ENCODE results near the gene FITM2.
"Not testable (repeated sequence)": the region's sequence is repeated elsewhere in the genome, so short reads cannot be mapped to it uniquely, and the experiment has no call there.

FITM2 gene

DNA sequence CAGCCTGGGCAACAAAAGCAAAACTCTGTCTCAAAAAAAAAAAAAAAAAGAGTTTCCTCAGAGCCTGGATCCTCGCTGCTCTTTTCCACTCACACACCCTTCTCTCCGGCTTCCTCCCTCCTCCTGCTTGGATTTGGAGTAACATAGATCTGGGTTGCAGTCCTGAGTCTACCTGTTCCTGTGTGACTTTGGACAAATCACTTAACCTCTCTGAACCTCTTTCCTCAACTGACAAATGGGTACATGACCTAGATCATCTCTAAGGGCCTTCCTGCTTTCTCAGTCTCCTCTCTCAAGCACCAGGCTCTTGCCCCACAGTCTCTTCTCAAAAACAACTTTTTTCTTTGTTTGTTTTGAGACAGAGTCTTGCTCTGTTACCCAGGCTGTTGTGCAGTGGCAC is 20.2 kb upstream of the FITM2 start:
- DNase-seq (ENCODE audit: low read depth in 2 of 2) = no peak

- no peak for DNase-seq (ENCODE audit: low read depth in 2 of 2)
Measured at GRCh38 chr20:44328428-44328827, 17.4 kb upstream of the FITM2 start.

DNA sequence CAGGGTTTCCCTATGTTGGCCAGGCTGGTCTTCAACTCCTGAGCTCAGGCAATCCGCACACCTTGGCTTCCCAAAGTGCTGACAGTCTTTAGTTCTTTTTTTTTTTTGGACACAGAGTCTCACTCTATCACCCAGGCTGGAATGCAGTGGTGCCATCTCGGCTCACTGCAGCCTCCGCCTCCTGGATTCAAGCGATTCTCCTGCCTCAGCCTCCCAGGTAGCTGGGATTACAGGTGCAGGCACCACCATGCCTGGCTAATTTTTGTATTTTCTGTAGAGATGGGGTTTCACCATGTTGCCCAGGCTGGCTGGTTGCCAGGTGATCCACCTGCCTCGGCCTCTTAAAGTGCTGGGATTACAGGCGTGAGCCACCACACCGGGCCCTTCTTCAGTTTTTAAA is 16.7 kb upstream of the FITM2 start:
- DNase-seq (ENCODE audit: low read depth in 2 of 2) = not testable (repeated sequence)

- peak; percentile 22 to 34 for DNase-seq (ENCODE audit: low read depth in 2 of 2)
Measured at GRCh38 chr20:44326391-44327159, 15.6 kb upstream of the FITM2 start.

DNA sequence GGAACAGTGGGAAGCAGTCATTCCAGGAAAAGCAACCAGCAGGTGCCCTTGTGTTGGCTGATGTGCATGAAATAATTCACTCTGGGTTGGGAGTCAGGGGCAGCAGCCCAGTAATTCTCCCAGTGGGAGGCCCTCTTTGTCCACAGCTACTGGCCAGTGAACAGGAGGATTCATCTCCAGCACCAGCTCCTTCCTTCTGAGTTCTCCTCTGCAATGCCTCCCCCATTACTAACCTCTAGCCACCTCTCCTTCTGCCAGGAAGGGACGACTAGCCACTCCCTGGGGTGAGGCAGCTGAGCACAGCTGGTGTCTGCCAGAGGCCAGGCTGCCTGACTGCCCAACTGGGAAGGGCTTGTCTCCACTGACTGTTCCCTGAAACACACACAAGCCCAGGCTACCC is 13.3 kb upstream of the FITM2 start:
- DNase-seq (ENCODE audit: low read depth in 2 of 2) = no peak

DNA sequence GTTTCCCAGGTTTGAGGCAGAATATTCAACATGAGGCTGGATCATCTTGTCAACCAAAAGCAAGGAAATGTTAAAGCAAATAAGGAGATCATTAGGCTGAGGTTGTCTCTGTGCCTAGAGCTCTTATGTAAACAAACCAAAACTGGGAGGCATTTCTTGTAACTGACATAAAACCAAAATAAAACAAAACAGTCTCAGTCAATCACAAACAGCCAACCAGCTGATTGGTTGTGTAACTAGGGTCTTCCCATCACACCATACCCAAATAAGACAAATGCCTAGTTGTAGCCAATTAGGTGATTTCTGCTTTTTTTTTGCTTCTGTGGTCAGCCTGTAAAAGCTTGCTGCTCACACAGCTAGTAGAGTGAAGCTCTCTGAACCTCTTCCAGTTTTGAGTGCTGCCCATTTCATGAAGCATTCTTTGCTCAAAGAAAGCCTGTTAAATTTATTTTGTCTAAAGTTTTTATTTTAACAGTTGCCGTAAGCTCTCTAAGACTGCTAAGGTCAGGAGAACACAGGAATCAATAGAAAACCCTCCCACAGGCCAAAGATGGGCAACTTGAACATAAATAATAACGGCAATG is 8.9 kb upstream of the FITM2 start:
- DNase-seq (ENCODE audit: low read depth in 2 of 2) = no peak

- DNase-seq (ENCODE audit: low read depth in 2 of 2) = no peak
Measured at GRCh38 chr20:44314870-44315269, 3.9 kb upstream of the FITM2 start.

DNA sequence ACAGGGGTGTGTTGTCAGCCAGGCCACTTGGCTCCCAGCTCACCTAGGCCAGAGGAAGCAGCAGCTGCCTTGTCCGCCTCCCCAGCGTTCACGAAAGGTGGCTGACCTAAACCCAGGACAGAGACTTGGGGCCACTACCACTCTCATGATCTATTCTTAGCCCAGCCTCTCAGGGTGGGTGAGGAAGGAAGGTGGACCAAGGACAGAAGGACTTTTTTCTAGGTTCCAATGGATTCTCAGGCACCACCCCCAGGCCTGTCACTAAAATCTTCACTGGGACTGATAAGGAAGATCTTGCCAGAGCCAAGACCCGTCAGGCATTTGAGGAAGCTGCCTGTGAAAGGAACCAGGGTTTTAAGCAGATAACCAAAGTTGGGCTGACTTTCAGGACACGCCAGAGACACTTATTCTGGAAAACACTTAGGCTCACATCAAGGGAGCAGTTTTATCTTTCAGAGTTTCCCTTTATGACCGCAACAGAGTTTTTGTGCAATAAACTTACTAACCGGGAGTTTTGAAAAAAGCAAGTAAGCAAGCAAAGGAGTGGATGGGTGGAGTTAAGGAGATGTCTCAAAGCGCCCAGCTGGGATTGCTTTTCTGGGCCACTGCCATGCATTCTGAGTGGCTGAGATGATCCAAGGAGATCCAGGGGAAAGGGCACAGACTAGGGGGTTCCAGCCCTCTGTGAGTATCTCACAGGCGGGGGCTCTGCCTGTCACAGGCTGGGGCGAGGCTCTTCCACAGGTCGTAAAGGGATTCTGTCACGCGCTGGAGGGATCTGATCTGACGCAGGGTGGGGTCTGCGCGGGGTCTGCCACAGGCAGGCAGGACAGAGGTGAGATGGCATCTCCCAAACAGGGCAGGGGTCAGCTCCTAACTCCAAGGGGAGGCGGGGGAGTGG is 989 bp downstream of the FITM2 start:
- DNase-seq (ENCODE audit: low read depth in 2 of 2) = no peak

DNA sequence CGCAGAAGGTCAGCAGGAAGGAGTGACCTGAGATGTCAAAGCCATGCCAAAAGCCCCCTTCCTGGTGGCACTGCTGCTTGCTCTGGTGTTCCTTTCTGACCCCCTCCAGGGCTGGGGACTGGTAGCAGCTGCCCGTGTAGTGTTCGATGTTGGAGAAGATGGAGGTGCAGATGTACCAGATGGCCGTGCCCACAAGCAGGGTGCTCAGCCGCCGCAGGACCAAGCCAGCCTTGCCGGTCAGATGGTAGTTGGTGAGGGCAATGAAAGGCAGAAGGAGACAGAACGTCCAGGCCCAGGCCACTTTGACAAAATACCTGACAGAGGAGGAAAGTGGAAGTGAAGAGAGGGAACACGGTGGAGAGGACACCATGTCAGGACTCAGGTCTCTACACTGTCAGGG is 4.1 kb downstream of the FITM2 start:
- DNase-seq (ENCODE audit: low read depth in 2 of 2) = no peak

- DNase-seq (ENCODE audit: low read depth in 2 of 2) = no peak
Measured at GRCh38 chr20:44304383-44304782, 6.6 kb downstream of the FITM2 start.

GRCh38 chr20:44302736-44303135 is 8.3 kb downstream of the FITM2 start:
- no peak for DNase-seq (ENCODE audit: low read depth in 2 of 2)

- DNase-seq (ENCODE audit: low read depth in 2 of 2) = no peak
Measured at GRCh38 chr20:44302026-44302669, 8.9 kb downstream of the FITM2 start.

GRCh38 chr20:44301285-44301684 is 9.7 kb downstream of the FITM2 start:
- DNase-seq (ENCODE audit: low read depth in 2 of 2) = no peak

GRCh38 chr20:44299011-44299535 is 11.9 kb downstream of the FITM2 start:
- DNase-seq (ENCODE audit: low read depth in 2 of 2) = not testable (repeated sequence)

- no peak for DNase-seq (ENCODE audit: low read depth in 2 of 2)
Measured at GRCh38 chr20:44297721-44298120, 13.3 kb downstream of the FITM2 start.

DNA sequence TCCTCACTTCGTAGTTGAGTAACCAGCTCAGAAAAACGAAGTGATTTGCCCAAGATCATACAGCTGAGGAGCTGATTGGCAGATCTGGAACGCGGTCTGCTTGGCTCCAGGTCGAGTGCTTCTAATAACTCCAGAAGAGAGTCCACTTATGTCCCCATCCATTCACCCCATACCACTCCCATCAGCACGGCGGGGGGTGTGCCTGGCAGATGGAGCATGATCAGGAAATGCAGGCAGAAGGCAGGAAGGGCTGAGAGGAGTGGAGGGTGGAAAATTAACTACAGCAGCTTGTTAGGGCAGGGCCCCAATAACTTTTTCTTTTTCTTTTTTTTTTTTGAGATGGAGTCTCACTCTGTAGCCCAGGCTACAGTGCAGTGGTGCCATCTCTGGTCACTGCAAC is 15.0 kb downstream of the FITM2 start:
- no peak for DNase-seq (ENCODE audit: low read depth in 2 of 2)

DNA sequence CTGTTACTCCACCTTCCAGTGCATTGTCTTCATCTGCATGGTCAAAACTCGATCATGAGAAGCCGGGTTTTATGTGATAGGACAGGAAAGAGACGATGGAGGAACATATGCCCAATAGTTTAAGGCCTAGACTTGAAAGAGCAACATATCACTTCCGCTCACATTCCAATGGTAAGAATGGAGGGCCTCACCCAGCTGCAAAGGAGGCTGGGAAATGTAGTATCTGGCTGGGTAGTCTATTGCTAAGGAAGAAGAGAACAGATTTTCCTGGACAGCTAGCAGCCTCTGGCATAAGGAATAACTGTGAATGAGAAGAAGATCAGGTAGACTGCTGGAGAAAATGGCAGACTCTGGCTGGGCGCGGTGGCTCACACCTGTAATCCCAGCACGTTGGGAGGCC is 19.2 kb downstream of the FITM2 start:
- DNase-seq (ENCODE audit: low read depth in 2 of 2) = no peak

DNA sequence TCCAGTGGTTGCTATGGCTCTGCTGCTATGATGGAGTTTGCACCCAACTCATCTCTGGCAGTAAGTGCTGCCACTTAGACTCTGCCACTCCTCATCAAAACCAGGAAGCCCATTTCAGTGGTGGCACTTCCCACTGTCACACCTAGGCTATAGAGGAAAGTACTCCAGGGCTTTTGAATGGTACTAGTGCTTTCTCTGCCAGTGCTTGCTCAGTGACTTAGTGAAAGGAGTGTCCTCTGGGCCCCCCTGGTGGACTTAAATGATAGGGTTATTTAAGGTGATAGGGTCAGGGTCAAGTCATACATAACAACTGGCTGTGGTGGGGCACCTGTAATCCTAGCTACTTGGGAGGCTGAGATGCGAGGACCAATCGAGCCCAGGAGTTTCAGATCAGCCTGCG is 22.8 kb downstream of the FITM2 start:
- no peak for DNase-seq (ENCODE audit: low read depth in 2 of 2)

DNA sequence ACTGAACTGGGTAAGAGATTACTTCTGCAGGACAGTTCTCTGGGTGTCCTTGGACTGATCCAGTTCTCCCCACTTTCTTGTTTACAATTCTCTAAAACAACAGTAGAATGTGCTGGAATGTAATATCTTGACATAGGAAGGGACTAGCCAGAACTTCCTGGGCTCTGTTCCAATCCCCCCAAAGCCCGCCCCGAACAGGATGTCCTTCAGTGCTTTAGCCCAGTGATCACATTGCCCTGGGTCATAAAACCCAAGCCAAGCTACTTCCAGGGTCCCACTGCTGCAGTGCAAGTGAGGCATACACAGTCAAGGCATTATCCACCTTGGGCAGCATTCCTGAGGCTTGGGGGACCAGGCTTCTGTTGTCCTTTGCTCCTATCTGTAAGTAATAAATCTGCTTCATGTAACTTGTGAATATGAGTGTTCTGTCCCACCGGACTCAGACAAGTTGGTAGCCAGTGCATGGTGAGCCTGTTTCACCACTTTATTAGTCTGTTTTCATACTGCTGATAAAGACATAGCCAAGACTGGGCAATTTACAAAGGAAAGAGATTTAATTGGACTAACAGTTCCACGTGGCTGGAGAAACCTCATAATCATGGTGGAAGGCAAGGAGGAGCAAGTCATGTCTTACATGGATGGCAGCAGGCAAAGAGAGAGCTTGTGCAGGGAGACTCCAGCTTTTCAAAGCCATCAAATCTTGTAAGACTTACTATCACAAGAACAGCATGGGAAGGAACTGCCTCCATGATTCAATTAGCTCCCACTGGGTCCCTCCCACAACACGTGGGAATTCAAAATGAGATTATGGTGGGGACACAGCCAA is 23.5 kb downstream of the FITM2 start:
- DNase-seq (ENCODE audit: low read depth in 2 of 2) = no peak

GRCh38 chr20:44284032-44284431 is 27.0 kb downstream of the FITM2 start:
- no peak for DNase-seq (ENCODE audit: low read depth in 2 of 2)

GRCh38 chr20:44282192-44282591 is 28.8 kb downstream of the FITM2 start:
- DNase-seq (ENCODE audit: low read depth in 2 of 2) = no peak

All from stimulated activated CD4-positive, alpha-beta T cell treated with anti-CD3 and anti-CD28 coated beads, Interleukin-1b, Interleukin-23, amount 100 ng/mL, for 4 hours (primary cell).